Epithelial cell of esophagus (primary cell): Measurements from ENCODE around the gene KRT84.
A peak's percentile ranks its signal among the peaks of the same experiment; 100 is the strongest.

Experiments
- DNase-seq: peaks from one replicate; pipeline ENCODE4 v3.0.0; 2010; ENCODE audit warnings: low read depth
- H3K4me3 ChIP-seq: 2 replicates; pipeline ENCODE4 v1.5.1; 2011; ENCODE audit warnings: mild to moderate bottlenecking, low read length, control low read depth
- CTCF ChIP-seq: IDR thresholded peaks from 2 replicates; pipeline ENCODE4 v1.5.1; 2011; ENCODE audit warnings: low read depth, mild to moderate bottlenecking, low read length, control low read depth, inconsistent platforms; ENCODE audit not compliant: insufficient read depth; ENCODE audit errors: missing control alignments

Gene KRT84

GRCh38 chr12:52337054-52337453 lies 48.4 kb downstream of the KRT84 start:
- DNase-seq, result peak; percentile 33
- no peak overlapping the region for H3K4me3 ChIP-seq
- TF ChIP-seq CTCF, result no peak

GRCh38 chr12:52336641-52337040 lies 48.8 kb downstream of the KRT84 start:
- no peak for TF ChIP-seq CTCF
- H3K4me3 ChIP-seq, result no peak overlapping the region
- no peak for DNase-seq

GRCh38 chr12:52335598-52336262 lies 49.7 kb downstream of the KRT84 start:
- TF ChIP-seq CTCF, result no peak
- no peak overlapping the region for H3K4me3 ChIP-seq
- DNase-seq, result no peak

- no peak for DNase-seq
- H3K4me3 ChIP-seq, result no peak overlapping the region
- TF ChIP-seq CTCF, result no peak
Measured at GRCh38 chr12:52334185-52334584, 51.3 kb downstream of the KRT84 start.

- no peak for DNase-seq
- H3K4me3 ChIP-seq, result no peak overlapping the region
- TF ChIP-seq CTCF, result no peak
Measured at GRCh38 chr12:52333321-52333720, 52.1 kb downstream of the KRT84 start.

- H3K4me3 ChIP-seq, result no peak overlapping the region
- TF ChIP-seq CTCF, result no peak
- no peak for DNase-seq
Measured at GRCh38 chr12:52332381-52332780, 53.1 kb downstream of the KRT84 start.

GRCh38 chr12:52331833-52332232 lies 53.6 kb downstream of the KRT84 start:
- no peak for DNase-seq
- no peak overlapping the region for H3K4me3 ChIP-seq
- no peak for TF ChIP-seq CTCF
